Measurements from ENCODE around the gene TRIP11.

DNA sequence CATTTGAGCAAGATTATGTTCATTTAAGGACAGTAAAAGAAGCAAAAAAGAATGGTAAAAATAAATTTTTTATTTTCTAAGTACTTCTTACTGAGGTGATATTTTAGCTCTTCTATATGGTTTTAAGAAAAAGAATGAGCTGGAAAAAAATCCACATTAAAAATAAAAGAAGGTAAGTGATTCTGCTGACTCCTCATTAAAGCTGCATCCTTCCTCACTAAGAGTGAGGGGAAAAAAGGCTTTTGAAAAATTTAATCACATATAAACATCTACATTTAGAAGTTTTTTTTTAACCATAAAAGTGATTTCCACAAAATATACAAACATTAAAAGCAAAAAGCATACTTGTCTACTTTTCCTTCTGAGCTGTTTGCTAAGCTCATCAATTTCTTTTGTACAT lies 64.1 kb downstream of the TRIP11 start:
- TF ChIP-seq, protein P1, sequence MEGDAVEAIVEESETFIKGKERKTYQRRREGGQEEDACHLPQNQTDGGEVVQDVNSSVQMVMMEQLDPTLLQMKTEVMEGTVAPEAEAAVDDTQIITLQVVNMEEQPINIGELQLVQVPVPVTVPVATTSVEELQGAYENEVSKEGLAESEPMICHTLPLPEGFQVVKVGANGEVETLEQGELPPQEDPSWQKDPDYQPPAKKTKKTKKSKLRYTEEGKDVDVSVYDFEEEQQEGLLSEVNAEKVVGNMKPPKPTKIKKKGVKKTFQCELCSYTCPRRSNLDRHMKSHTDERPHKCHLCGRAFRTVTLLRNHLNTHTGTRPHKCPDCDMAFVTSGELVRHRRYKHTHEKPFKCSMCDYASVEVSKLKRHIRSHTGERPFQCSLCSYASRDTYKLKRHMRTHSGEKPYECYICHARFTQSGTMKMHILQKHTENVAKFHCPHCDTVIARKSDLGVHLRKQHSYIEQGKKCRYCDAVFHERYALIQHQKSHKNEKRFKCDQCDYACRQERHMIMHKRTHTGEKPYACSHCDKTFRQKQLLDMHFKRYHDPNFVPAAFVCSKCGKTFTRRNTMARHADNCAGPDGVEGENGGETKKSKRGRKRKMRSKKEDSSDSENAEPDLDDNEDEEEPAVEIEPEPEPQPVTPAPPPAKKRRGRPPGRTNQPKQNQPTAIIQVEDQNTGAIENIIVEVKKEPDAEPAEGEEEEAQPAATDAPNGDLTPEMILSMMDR (IDR thresholded peaks at IDR 0.05): no peak
- no peak for TF ChIP-seq EP300 (IDR thresholded peaks at IDR 0.05)
